Astrocyte of the cerebellum (primary cell): ENCODE measurements around the gene PLOD2.

ENCODE experiments used
- DNase-seq: peaks from one replicate; pipeline ENCODE4 v3.0.0-alpha.2; 2011; ENCODE audit warnings: low read depth
- H3K4me3 ChIP-seq: 2 replicates; pipeline ENCODE4 v1.5.1; 2011; ENCODE audit warnings: mild to moderate bottlenecking, low read depth, low read length, moderate library complexity
- in situ Hi-C: cut with HindIII; loops from 2 replicates; pipeline ENCODE4 v1.10.0; 2017; ENCODE audit warnings: low sequenced_read_pairs
- TF ChIP-seq, protein P1 (sequence below): IDR thresholded peaks from 2 replicates; pipeline ENCODE4 v1.5.1; 2012; ENCODE audit warnings: low read length, low read depth, moderate library complexity, mild to moderate bottlenecking; ENCODE audit errors: missing control alignments

Gene PLOD2

GRCh38 chr3:146058241-146058640 lies 102.7 kb downstream of the PLOD2 start:
- TF ChIP-seq, protein P1, sequence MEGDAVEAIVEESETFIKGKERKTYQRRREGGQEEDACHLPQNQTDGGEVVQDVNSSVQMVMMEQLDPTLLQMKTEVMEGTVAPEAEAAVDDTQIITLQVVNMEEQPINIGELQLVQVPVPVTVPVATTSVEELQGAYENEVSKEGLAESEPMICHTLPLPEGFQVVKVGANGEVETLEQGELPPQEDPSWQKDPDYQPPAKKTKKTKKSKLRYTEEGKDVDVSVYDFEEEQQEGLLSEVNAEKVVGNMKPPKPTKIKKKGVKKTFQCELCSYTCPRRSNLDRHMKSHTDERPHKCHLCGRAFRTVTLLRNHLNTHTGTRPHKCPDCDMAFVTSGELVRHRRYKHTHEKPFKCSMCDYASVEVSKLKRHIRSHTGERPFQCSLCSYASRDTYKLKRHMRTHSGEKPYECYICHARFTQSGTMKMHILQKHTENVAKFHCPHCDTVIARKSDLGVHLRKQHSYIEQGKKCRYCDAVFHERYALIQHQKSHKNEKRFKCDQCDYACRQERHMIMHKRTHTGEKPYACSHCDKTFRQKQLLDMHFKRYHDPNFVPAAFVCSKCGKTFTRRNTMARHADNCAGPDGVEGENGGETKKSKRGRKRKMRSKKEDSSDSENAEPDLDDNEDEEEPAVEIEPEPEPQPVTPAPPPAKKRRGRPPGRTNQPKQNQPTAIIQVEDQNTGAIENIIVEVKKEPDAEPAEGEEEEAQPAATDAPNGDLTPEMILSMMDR: no peak
- in situ Hi-C loops: no loop called here
- no peak overlapping the region for H3K4me3 ChIP-seq
- DNase-seq: no peak

DNA sequence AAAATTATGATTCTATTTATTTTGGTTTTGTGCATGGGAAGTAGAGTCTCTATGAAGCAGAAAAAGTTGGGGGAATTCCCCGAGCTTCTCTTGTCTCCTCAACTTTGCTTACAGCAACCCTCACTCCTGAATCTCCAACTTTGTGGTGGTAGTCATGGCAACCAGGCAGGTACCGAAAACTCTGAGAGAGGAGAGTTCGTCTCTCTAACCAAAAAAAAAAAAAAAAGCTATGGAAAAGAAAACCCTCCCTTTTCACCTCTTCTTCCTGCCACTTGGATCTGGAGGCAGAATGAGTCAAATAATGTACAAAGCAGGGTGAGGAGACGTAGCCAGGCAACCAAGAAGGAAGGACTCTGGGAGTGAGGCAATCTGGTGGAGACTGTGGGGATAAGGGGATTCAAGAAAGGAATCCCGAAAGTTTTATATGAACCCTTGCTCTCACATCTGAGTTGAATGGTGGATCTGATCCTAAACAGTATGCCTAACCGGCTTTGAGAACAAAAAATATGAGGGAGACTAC lies 108.1 kb downstream of the PLOD2 start:
- in situ Hi-C loops: no loop called here
- no peak for DNase-seq
- TF ChIP-seq, protein P1: no peak
- no peak overlapping the region for H3K4me3 ChIP-seq

GRCh38 chr3:146052056-146052790 lies 108.8 kb downstream of the PLOD2 start:
- H3K4me3 ChIP-seq: no peak overlapping the region
- in situ Hi-C loops: no loop called here
- DNase-seq: no peak
- TF ChIP-seq, protein P1: no peak

DNA sequence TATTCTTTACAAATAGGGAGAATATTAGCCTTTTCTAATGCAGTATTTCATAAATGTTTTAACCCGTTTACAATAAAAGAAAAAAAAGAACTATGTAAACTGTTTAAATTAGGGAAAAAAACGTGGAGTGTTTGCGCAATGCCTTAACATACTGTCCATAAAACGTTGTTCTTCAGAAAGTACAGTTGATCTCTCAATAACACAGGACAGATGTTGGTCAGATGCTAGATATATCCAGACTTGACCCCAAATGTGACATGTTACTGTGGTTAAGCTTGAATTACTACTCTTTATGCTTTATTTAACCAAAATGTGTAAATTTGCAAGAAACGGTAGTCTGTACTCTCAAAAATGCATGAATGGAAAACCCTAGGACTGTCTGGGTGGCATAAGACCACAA lies 110.3 kb downstream of the PLOD2 start:
- no peak for DNase-seq
- no peak overlapping the region for H3K4me3 ChIP-seq
- in situ Hi-C loops: no loop called here
- TF ChIP-seq, protein P1: no peak

- in situ Hi-C loops: no loop called here
- TF ChIP-seq, protein P1: no peak
- no peak for DNase-seq
- no peak overlapping the region for H3K4me3 ChIP-seq
These were observed 113.5 kb downstream of the PLOD2 start for GRCh38 chr3:146047485-146047884.

- no peak for DNase-seq
- in situ Hi-C loops: no loop called here
- TF ChIP-seq, protein P1: no peak
These were observed 116.9 kb downstream of the PLOD2 start for GRCh38 chr3:146044046-146044445.

DNA sequence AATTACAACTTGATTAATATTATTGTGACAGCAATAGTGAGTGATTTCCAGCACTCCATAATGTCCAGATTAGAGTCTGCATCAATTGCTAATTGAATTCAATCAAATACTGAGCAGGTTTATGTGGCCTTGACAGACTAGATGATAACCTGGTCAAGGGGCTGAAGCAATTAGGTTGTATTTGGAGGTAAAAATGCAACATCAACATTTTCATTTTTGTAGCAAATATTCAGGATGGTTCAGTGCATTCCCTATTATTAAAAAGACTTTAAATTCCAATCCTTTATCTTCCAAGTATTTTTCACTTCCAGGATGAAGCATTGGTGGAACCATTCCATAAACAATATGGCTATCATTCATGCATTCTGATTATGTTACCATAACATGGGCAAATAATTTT lies 120.4 kb downstream of the PLOD2 start:
- DNase-seq: no peak
- TF ChIP-seq, protein P1: no peak
- in situ Hi-C loops: no loop called here
- H3K4me3 ChIP-seq: no peak overlapping the region

More at GRCh38 chr3:146044046-146044445, 116.9 kb downstream of the PLOD2 start:
- no peak overlapping the region for H3K4me3 ChIP-seq
